T-helper 2 cell treated with Interferon-gamma antibody and Interleukin-4, amounts not matched to agents 5 μg/mL and 100 μg/mL, for 36 hours (primary cell): ENCODE measurements around the gene RBP5.

Experiments
- DNase-seq: peaks from one replicate; pipeline ENCODE4 v3.0.0; 2021; ENCODE audit warnings: low spot score
- H3K27ac Mint-ChIP-seq: one replicate; pipeline ENCODE4 v1.8.0; 2021; ENCODE audit warnings: mild to moderate bottlenecking, mixed read lengths
- H3K27me3 Mint-ChIP-seq: one replicate; pipeline ENCODE4 v1.8.0; 2021; ENCODE audit warnings: low read depth, mixed read lengths
- H3K36me3 Mint-ChIP-seq: one replicate; pipeline ENCODE4 v1.8.0; 2021; ENCODE audit warnings: low read depth, mixed read lengths
- H3K4me1 Mint-ChIP-seq: one replicate; pipeline ENCODE4 v1.8.0; 2021; ENCODE audit warnings: low read depth, mixed read lengths
- H3K4me3 Mint-ChIP-seq: one replicate; pipeline ENCODE4 v1.8.0; 2022; ENCODE audit warnings: mild to moderate bottlenecking, moderate library complexity, mixed read lengths
- H3K9me3 Mint-ChIP-seq: one replicate; pipeline ENCODE4 v1.8.0; 2021; ENCODE audit warnings: mixed read lengths

The RBP5 gene

GRCh38 chr12:7076493-7076892 is 52.2 kb downstream of the RBP5 start:
- H3K4me1 Mint-ChIP-seq = peaks cover 3% of the 10 kb centered on the region
- H3K27ac Mint-ChIP-seq = no peak overlapping the region
- H3K36me3 Mint-ChIP-seq = no peaks in the 10 kb centered on the region
- DNase-seq = no peak
- peaks cover 10% of the 10 kb centered on the region for H3K27me3 Mint-ChIP-seq
- H3K4me3 Mint-ChIP-seq = no peak overlapping the region
- H3K9me3 Mint-ChIP-seq = no peaks in the 10 kb centered on the region

GRCh38 chr12:7075939-7076338 is 52.8 kb downstream of the RBP5 start:
- Mint-ChIP-seq H3K27ac (no peak overlapping the region), H3K36me3 (no peaks in the 10 kb centered on the region), H3K27me3 (peaks cover 10% of the 10 kb centered on the region), H3K4me3 (no peak overlapping the region), H3K9me3 (no peaks in the 10 kb centered on the region), H3K4me1 (peaks cover 3% of the 10 kb centered on the region)
- no peak for DNase-seq

GRCh38 chr12:7075518-7075917 is 53.2 kb downstream of the RBP5 start:
- Mint-ChIP-seq H3K4me3 (no peak overlapping the region), H3K9me3 (no peaks in the 10 kb centered on the region), H3K27me3 (peaks cover 10% of the 10 kb centered on the region), H3K36me3 (no peaks in the 10 kb centered on the region), H3K27ac (no peak overlapping the region), H3K4me1 (peaks cover 3% of the 10 kb centered on the region)
- no peak for DNase-seq

GRCh38 chr12:7073946-7074345 is 54.7 kb downstream of the RBP5 start:
- no peak for DNase-seq
- peaks cover 3% of the 10 kb centered on the region for H3K4me1 Mint-ChIP-seq
- no peaks in the 10 kb centered on the region for H3K9me3 Mint-ChIP-seq
- no peak overlapping the region for H3K4me3 Mint-ChIP-seq
- no peak overlapping the region for H3K27ac Mint-ChIP-seq
- H3K36me3 Mint-ChIP-seq = no peaks in the 10 kb centered on the region
- H3K27me3 Mint-ChIP-seq = peaks cover 9% of the 10 kb centered on the region
